Measurements from ENCODE around the gene L1TD1. TPM values are rescaled to one million over a fixed set of nuclear protein-coding genes. Genes with fewer than 3 reads are reported as not detected.

Gene L1TD1
- total RNA-seq, 1 donor from 2014 or later: 0.08 TPM

GRCh38 chr1:62198069-62198780, 3.6 kb downstream of the L1TD1 start:
- no peak overlapping the region for H3K27ac ChIP-seq (replicated peaks)
- peaks cover 8% of the 10 kb centered on the region for H3K4me1 ChIP-seq
- H3K36me3 ChIP-seq: no peaks in the 10 kb centered on the region
- peaks cover 45% of the 10 kb centered on the region for H3K27me3 ChIP-seq (ENCODE audit: low read depth)
- H3K4me3 ChIP-seq: no peak overlapping the region
- no peaks in the 10 kb centered on the region for H3K9me3 ChIP-seq (replicated peaks)
- intact Hi-C loops (cut with micrococcal nuclease): no loop called here
- no peak for TF ChIP-seq CTCF (IDR thresholded peaks at IDR 0.05; ENCODE audit: borderline replicate concordance)
- no peak for DNase-seq

GRCh38 chr1:62198781-62199125, 4.1 kb downstream of the L1TD1 start:
- Histone ChIP-seq H3K4me1 (peaks cover 8% of the 10 kb centered on the region), H3K36me3 (no peaks in the 10 kb centered on the region), H3K27ac (replicated peaks) (no peak overlapping the region), H3K9me3 (replicated peaks) (no peaks in the 10 kb centered on the region), H3K27me3 (ENCODE audit: low read depth) (peaks cover 39% of the 10 kb centered on the region), H3K4me3 (no peak overlapping the region)
- intact Hi-C loops (cut with micrococcal nuclease): no loop called here
- TF ChIP-seq CTCF (IDR thresholded peaks at IDR 0.05; ENCODE audit: borderline replicate concordance): no peak
- no peak for DNase-seq

GRCh38 chr1:62207187-62207586, 12.5 kb downstream of the L1TD1 start:
- no peaks in the 10 kb centered on the region for H3K27me3 ChIP-seq (ENCODE audit: low read depth)
- H3K27ac ChIP-seq (replicated peaks): no peak overlapping the region
- H3K36me3 ChIP-seq: no peaks in the 10 kb centered on the region
- no peak for DNase-seq
- peaks cover 36% of the 10 kb centered on the region for H3K9me3 ChIP-seq (replicated peaks)
- no peak overlapping the region for H3K4me3 ChIP-seq
- intact Hi-C loops (cut with micrococcal nuclease): no loop called here
- TF ChIP-seq CTCF (IDR thresholded peaks at IDR 0.05; ENCODE audit: borderline replicate concordance): no peak
- H3K4me1 ChIP-seq: no peaks in the 10 kb centered on the region

GRCh38 chr1:62208087-62208486, 13.4 kb downstream of the L1TD1 start:
- Histone ChIP-seq H3K36me3 (no peaks in the 10 kb centered on the region), H3K4me3 (no peak overlapping the region), H3K4me1 (no peaks in the 10 kb centered on the region), H3K27ac (replicated peaks) (no peak overlapping the region), H3K27me3 (ENCODE audit: low read depth) (no peaks in the 10 kb centered on the region), H3K9me3 (replicated peaks) (peaks cover 36% of the 10 kb centered on the region)
- no peak for DNase-seq
- TF ChIP-seq CTCF (IDR thresholded peaks at IDR 0.05; ENCODE audit: borderline replicate concordance): no peak
- intact Hi-C loops (cut with micrococcal nuclease): no loop called here

- Histone ChIP-seq H3K27me3 (ENCODE audit: low read depth) (no peaks in the 10 kb centered on the region), H3K36me3 (no peaks in the 10 kb centered on the region), H3K9me3 (replicated peaks) (peaks cover 36% of the 10 kb centered on the region), H3K4me1 (no peaks in the 10 kb centered on the region), H3K27ac (replicated peaks) (no peak overlapping the region), H3K4me3 (no peak overlapping the region)
- intact Hi-C loops (cut with micrococcal nuclease): no loop called here
- no peak for DNase-seq
- TF ChIP-seq CTCF (IDR thresholded peaks at IDR 0.05; ENCODE audit: borderline replicate concordance): no peak
These were observed 14.3 kb downstream of the L1TD1 start for GRCh38 chr1:62208970-62209369.

Measured in left ventricle myocardium inferior (tissue), 1 donor.